ENCODE results near the gene LENG1.
A peak's percentile ranks its signal among the peaks of the same experiment; 100 is the strongest.

Gene LENG1

GRCh38 chr19:54141356-54141755, 18.2 kb downstream of the LENG1 start:
- no peak for DNase-seq (ENCODE audit: low read depth)

GRCh38 chr19:54138489-54139256, 20.8 kb downstream of the LENG1 start:
- no peak for DNase-seq (ENCODE audit: low read depth)

GRCh38 chr19:54137699-54138488, 21.6 kb downstream of the LENG1 start, which contains the start of gene CNOT3:
Gene CNOT3, plus strand, starts transcription at chr19:54137762. Its CDS starts 5,217 bp downstream, at chr19:54142979.
- DNase-seq (ENCODE audit: low read depth), result no peak

GRCh38 chr19:54136864-54137698, 22.4 kb downstream of the LENG1 start:
- DNase-seq (ENCODE audit: low read depth), result peak; percentile 99

DNA sequence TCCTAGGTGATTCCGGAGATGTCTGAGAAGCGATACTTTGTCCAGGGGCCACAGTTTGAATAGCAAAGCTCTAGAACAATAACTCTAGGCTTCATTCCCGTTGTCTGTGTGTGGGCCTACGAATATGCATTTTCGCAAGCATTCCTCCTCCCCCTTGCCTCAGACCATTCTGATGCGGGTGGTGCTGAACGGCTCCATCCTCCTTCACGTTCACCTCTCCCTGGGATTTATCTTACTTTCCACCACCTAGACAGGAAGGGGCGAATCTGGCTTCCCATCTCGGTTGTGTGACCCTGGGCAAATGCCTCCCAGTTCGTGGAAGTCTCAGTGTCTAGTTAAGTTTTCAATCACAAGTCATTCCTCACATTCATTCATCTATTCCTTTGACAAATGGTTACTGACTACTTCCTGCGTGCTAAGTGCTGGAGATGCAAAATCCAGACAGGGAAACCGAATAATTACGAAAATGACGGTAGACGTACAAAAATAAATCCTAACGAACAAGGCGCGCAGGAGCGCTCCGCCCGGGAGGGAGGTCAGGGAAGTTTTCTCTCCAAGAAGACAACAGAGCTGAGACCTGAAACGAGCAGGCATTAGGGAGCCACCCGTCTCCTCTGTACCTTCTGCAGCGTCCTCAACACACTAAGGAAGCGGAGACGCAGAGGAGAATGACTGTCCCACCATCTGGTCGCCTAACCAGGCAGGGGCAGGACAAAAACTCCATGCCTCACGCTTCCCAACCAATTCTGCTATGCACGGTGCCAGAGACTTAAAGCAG, 23.2 kb downstream of the LENG1 start:
- DNase-seq (ENCODE audit: low read depth), result no peak

GRCh38 chr19:54133957-54134590, 25.4 kb downstream of the LENG1 start:
- DNase-seq (ENCODE audit: low read depth), result no peak

- no peak for DNase-seq (ENCODE audit: low read depth)
Measured at GRCh38 chr19:54133312-54133956, 26.1 kb downstream of the LENG1 start.

DNA sequence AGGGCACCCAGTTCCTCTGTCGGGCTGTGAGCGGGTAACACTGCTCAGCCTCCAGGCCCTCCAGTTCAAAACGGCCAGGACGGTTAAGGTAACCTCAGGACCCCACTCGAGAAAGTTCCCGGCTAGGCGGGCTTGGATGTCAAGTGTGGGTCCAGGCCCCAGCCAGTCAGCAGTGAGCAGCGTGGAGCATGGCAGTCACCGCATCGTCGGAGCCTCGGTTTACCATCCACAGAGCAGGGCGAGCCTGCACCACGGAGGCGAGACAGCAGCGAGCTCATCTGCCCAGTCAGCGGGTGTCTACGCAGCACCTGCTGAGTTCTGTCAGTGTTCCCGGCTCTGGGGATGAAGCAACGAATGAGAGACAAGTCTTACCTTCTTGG, 29.9 kb downstream of the LENG1 start:
- DNase-seq (ENCODE audit: low read depth), result no peak

- DNase-seq (ENCODE audit: low read depth), result no peak
Measured at GRCh38 chr19:54128796-54129616, 30.5 kb downstream of the LENG1 start.

GRCh38 chr19:54128441-54128725, 31.1 kb downstream of the LENG1 start:
- DNase-seq (ENCODE audit: low read depth), result no peak

DNA sequence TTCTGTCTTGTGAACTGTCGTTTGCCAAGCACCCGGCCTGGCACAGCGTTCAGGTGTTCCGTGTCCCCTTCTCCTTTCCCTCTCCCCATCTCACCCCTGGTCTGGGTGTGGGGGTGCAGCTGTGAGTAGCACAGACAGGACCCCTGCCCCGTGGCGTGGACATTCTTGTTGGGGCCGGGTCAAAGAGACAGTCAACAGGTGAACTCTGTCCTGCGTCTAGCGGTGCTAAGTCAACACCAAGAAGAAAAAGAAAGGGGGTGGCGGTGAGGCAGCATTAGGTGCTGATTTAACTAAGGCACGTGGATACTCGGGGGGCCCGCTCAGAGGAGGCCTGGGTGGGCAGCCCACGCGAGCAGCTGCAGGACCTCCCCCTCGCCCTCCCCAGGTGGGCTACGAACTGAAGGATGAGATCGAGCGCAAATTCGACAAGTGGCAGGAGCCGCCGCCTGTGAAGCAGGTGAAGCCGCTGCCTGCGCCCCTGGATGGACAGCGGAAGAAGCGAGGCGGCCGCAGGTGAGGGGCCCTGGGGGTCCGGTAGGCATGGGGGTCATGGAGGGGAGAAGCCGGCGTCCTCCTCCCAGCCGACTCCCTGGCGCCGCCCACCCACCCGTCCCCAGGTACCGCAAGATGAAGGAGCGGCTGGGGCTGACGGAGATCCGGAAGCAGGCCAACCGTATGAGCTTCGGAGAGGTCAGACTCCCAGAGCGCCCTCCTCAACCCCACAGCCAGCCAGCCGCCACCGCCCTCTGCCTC, 31.7 kb downstream of the LENG1 start:
- DNase-seq (ENCODE audit: low read depth), result no peak

- no peak for DNase-seq (ENCODE audit: low read depth)
Measured at GRCh38 chr19:54125713-54126112, 33.8 kb downstream of the LENG1 start.

DNA sequence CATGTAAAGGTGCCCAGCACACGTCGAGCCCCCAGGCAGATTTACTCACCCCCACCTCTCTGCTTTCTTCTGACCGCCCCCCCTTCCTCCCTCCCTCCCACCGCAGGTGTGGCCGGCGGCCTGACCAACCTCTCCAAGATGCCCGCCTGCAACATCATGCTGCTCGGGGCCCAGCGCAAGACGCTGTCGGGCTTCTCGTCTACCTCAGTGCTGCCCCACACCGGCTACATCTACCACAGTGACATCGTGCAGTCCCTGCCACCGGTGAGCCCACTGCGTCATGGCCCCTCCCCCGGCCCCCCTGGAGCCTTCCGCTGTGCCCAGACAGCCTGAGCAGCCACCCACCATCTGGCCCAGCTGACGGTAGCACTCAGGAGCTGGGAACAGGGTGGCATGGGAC, 35.1 kb downstream of the LENG1 start:
- DNase-seq (ENCODE audit: low read depth), result no peak

- DNase-seq (ENCODE audit: low read depth), result no peak
Measured at GRCh38 chr19:54123682-54124081, 35.8 kb downstream of the LENG1 start.

GRCh38 chr19:54121259-54121658, 38.3 kb downstream of the LENG1 start:
- DNase-seq (ENCODE audit: low read depth), result no peak

DNA sequence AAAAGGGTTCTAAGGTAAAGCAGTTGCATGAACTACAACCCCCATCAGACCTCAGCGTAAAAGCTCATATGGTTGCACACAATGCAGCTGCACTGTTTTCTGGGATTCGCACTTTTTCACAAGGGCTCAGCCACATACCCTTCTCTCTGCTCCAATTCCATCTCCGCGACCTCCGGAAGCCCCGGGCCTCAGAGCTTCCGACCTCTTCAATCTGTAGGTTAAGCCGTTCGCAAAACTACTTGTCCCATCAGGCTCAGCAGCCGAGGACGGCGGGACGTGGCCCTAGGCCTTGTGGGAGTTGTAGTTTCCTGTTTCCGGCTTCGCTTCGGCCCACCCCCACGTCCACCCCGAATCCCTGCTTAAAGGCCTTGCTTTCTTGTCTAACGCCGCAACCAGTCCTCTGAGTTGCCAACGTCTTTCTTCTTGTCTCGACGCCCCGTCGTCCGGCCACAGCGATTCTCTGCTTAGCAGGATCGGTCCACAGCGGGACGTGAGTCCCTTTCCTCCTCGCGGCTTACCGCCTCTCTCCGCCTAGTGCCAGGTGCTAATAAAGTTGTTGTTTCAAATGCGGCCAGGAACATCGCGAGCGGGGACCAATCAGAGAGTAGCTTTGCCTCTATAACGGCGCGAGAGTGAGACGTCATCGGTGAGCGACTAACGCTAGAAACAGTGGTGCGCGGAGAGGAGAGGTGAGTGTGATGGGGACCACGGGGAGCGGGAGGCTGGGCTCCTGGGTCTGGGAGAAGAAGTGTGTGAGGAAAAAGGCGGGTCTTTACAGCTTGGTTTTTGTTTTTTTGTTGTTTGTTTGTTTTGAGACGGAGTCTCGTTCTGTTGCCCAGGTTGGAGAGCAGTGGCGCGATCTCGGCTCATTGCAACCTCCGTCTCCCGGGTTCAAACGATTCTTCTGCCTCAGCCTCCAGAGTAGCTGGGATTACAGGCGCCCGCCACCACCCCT, 44.1 kb downstream of the LENG1 start, which contains the start of the genes PRPF31 and TFPT:
TSS of gene PRPF31 (plus strand) at position 646 of the 955 bp plus-strand sequence. CDS start 2,525 bp downstream, outside the sequence.
TSS of gene TFPT (minus strand) at position 549 of the 955 bp plus-strand sequence. CDS start at position 161, 388 bp downstream.
- peak; percentile 95 for DNase-seq (ENCODE audit: low read depth)

DNA sequence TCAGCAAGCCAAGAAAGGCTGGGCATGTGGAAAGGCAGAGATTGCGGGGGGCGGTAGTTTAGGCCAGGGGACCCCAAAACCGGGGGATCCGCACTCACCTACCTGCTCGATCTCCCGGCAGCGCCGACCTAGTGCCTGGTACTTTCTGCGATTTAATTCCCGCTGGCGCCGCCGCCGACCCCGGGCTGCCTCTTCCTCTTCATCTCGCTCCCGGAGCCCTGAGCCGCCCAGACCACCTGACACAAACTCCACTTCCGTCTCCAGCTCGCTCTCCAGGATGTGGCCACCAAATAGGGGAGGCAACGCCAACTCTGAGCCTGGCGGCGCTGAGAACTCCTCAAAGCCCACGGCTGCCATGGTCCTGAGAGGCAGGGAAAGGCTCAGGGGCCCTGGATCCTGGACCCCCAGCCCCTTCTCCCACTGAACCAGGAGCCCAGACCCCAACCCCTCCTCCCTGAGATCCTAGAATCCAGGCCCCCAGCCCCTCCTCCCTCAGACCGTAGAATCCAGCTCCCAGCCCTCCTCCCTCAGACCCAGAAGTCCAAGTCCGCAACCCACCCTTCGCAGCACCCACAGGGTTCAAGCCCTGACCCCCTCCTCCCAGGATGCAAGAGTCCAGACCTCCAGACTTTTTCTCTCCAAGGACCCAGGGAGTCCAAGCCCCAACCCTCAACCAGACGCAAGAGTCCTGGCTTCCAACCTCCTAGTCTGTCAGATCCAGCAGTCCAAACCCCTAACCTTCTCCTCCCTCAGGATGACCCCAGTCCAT, 45.0 kb downstream of the LENG1 start:
- no peak for DNase-seq (ENCODE audit: low read depth)
